AG10803 (cell line): ENCODE data around the gene ZDHHC13.

Source experiments
- DNase-seq: peaks from one replicate; pipeline ENCODE4 v3.0.0; 2010; ENCODE audit warnings: low read depth
- H3K4me3 ChIP-seq: 2 replicates; pipeline ENCODE4 v1.5.1; 2011; ENCODE audit warnings: mild to moderate bottlenecking, low read length, control low read depth
- CTCF ChIP-seq: conservative IDR thresholded peaks from 2 replicates; pipeline ENCODE4 v1.5.1; 2011; ENCODE audit warnings: mild to moderate bottlenecking, low read length, control low read depth, inconsistent platforms

The ZDHHC13 gene

DNA sequence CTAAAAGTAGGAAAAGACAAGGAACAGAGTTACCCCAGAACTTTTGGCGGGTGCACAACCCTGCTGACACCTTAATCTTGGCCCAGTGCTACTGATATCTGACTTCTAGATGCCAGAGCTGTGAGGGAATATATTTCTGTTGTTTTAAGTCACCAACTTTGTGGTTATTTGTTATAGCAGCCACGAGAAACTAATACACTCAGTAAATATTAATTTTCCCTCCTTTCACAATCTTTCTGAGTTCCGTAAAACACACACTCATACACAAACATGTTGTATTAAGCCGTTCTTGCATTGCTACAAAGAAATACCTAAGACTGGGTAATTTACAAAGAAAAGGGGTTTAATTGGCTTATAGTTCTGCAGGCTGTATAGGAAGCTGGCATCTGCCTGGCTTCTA lies 16.1 kb upstream of the ZDHHC13 start:
- H3K4me3 ChIP-seq, result no peak overlapping the region
- DNase-seq, result no peak
- no peak for TF ChIP-seq CTCF

GRCh38 chr11:19101796-19102520 lies 15.0 kb upstream of the ZDHHC13 start:
- TF ChIP-seq CTCF, result no peak
- no peak overlapping the region for H3K4me3 ChIP-seq
- DNase-seq, result no peak

- no peak overlapping the region for H3K4me3 ChIP-seq
- TF ChIP-seq CTCF, result no peak
- DNase-seq, result no peak
Measured at GRCh38 chr11:19102521-19102900, 14.5 kb upstream of the ZDHHC13 start.

DNA sequence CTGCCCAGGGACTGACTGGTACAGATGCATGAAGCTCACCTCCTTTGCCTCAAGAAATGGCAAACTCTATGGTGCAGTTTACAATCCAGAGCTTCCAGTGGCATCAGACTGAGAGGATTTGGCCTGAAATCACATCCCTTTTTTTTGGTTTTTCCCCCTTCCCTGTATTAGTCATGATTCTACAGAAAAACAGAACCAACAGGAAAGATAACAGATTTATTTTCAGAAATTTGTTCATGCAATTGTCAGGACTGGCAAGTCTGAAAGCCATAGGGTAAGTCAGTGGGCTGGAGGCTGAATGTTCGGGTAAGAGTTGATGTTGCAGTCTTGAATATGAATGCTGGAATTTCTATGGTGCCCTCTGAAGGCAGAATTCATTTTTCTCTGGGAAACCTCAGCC lies 12.0 kb upstream of the ZDHHC13 start:
- DNase-seq, result no peak
- H3K4me3 ChIP-seq, result no peak overlapping the region
- TF ChIP-seq CTCF, result no peak

GRCh38 chr11:19107125-19107524 lies 9.8 kb upstream of the ZDHHC13 start:
- TF ChIP-seq CTCF, result no peak
- no peak for DNase-seq

GRCh38 chr11:19110295-19110694 lies 6.7 kb upstream of the ZDHHC13 start:
- no peak for TF ChIP-seq CTCF
- no peak for DNase-seq
- H3K4me3 ChIP-seq, result no peak overlapping the region

More at GRCh38 chr11:19107125-19107524, 9.8 kb upstream of the ZDHHC13 start:
- H3K4me3 ChIP-seq, result no peak overlapping the region

GRCh38 chr11:19111809-19112208 lies 5.2 kb upstream of the ZDHHC13 start:
- DNase-seq, result no peak
- no peak overlapping the region for H3K4me3 ChIP-seq
- no peak for TF ChIP-seq CTCF
